GM21423 (cell line): ENCODE results near the gene DCC.

Experiments
- ATAC-seq: cut with Tn5 transposase; IDR thresholded peaks from one replicate; pipeline ENCODE4 v1.9.1; 2021; ENCODE audit warnings: mild to moderate bottlenecking, moderate library complexity; ENCODE audit not compliant: unreplicated experiment

The DCC gene

GRCh38 chr18:52995875-52996274, 655.9 kb downstream of the DCC start:
- ATAC-seq, result no peak

GRCh38 chr18:52999633-53000032, 659.6 kb downstream of the DCC start:
- ATAC-seq, result no peak

GRCh38 chr18:53004798-53005197, 664.8 kb downstream of the DCC start:
- ATAC-seq, result no peak

GRCh38 chr18:53018791-53019190, 678.8 kb downstream of the DCC start:
- ATAC-seq, result no peak

- ATAC-seq, result no peak
Observed at GRCh38 chr18:53025247-53025646, 685.2 kb downstream of the DCC start.

GRCh38 chr18:53028565-53028964, 688.6 kb downstream of the DCC start:
- ATAC-seq, result no peak

GRCh38 chr18:53033128-53033527, 693.1 kb downstream of the DCC start:
- ATAC-seq, result no peak

- ATAC-seq, result no peak
Observed at GRCh38 chr18:53038608-53039007, 698.6 kb downstream of the DCC start.

GRCh38 chr18:53040286-53040685, 700.3 kb downstream of the DCC start:
- no peak for ATAC-seq

- ATAC-seq, result no peak
Observed at GRCh38 chr18:53056064-53056463, 716.1 kb downstream of the DCC start.

GRCh38 chr18:53070788-53071187, 730.8 kb downstream of the DCC start:
- ATAC-seq, result no peak

- ATAC-seq, result no peak
Observed at GRCh38 chr18:53080687-53081086, 740.7 kb downstream of the DCC start.

GRCh38 chr18:53093636-53094035, 753.6 kb downstream of the DCC start:
- no peak for ATAC-seq

GRCh38 chr18:53101536-53102105, 761.6 kb downstream of the DCC start:
- ATAC-seq, result no peak

- ATAC-seq, result no peak
Observed at GRCh38 chr18:53114441-53114840, 774.4 kb downstream of the DCC start.

- ATAC-seq, result no peak
Observed at GRCh38 chr18:53115876-53116585, 776.0 kb downstream of the DCC start.

GRCh38 chr18:53117851-53118250, 777.9 kb downstream of the DCC start:
- ATAC-seq, result no peak

GRCh38 chr18:53126210-53126609, 786.2 kb downstream of the DCC start:
- ATAC-seq, result no peak

GRCh38 chr18:53131001-53131400, 791.0 kb downstream of the DCC start:
- ATAC-seq, result no peak

- ATAC-seq, result no peak
Observed at GRCh38 chr18:53134711-53135110, 794.7 kb downstream of the DCC start.

- no peak for ATAC-seq
Observed at GRCh38 chr18:53135654-53136053, 795.7 kb downstream of the DCC start.

GRCh38 chr18:53139746-53140500, 799.9 kb downstream of the DCC start:
- ATAC-seq, result no peak
